ENCODE data around the gene PSMB8.

GRCh38 chr6:32868257-32868788 lies 24.5 kb upstream of the PSMB8 start:
- TF ChIP-seq CTCF (conservative IDR thresholded peaks at IDR 0.05; ENCODE audit: low read depth, low read length) (peak; percentile 97), EZH2 (IDR thresholded peaks at IDR 0.05; ENCODE audit: low read length, unreplicated experiment) (no peak), EZH2phosphoT487 (IDR thresholded peaks at IDR 0.05; ENCODE audit: borderline replicate concordance, low read length) (no peak)
